Measurements from ENCODE around the gene IGF2R. TPM values are rescaled to one million over a fixed set of nuclear protein-coding genes. Genes with fewer than 3 reads are reported as not detected.

Gene IGF2R
- total and polyA plus RNA-seq, 2 of the 13 experiments (the other 11 are each of a cell fraction or from before 2014, with no cell fraction given), result 38.3 to 70.0 TPM

- TF ChIP-seq ZIK1 (CRISPR knock-in tag; IDR thresholded peaks at IDR 0.05; ENCODE audit: borderline replicate concordance, low read depth), result no peak
- no peak for TF ChIP-seq ZBTB25 (CRISPR knock-in tag; IDR thresholded peaks at IDR 0.05)
- TF ChIP-seq ZFP36L2 (CRISPR knock-in tag; IDR thresholded peaks at IDR 0.05), result no peak
- no peak for TF ChIP-seq RBAK (CRISPR knock-in tag; IDR thresholded peaks at IDR 0.05)
- TF ChIP-seq ASH2L (IDR thresholded peaks at IDR 0.05; ENCODE audit: insufficient read length, low read depth, low read length), result peak; percentile 57
- peak; percentile 49; the same call in 1 of the 2 replicates for TF ChIP-seq DRAP1 (CRISPR knock-in tag; IDR thresholded peaks at IDR 0.05)
- TF ChIP-seq RAD21 (CRISPR knock-in tag; IDR thresholded peaks at IDR 0.05), result peak; percentile 31; the same call in 1 of the 2 replicates
- 0 out of 2 replicates have a peak, but pooled peaks have one; percentile 63 for TF ChIP-seq MTA1 (CRISPR knock-in tag; IDR thresholded peaks at IDR 0.05; ENCODE audit: borderline replicate concordance)
- peak; percentile 18; the same call in 1 of the 2 replicates for TF ChIP-seq BCL3 (CRISPR knock-in tag; IDR thresholded peaks at IDR 0.05)
- peak; percentile 74 for TF ChIP-seq ZNF331 (CRISPR knock-in tag; IDR thresholded peaks at IDR 0.05)
- 0 out of 2 replicates have a peak, but pooled peaks have one; percentile 16 for TF ChIP-seq STAG1 (CRISPR knock-in tag; IDR thresholded peaks at IDR 0.05)
- peak; percentile 71 for TF ChIP-seq BORCS8-MEF2B (CRISPR knock-in tag; IDR thresholded peaks at IDR 0.05)
- TF ChIP-seq TBX2 (CRISPR knock-in tag; IDR thresholded peaks at IDR 0.05; ENCODE audit: borderline replicate concordance), result 0 out of 2 replicates have a peak, but pooled peaks have one; percentile 17
- no peak for TF ChIP-seq SP1 (IDR thresholded peaks at IDR 0.05)
- TF ChIP-seq SP1 (CRISPR knock-in tag; IDR thresholded peaks at IDR 0.05), result peak; percentile 84
- peak; percentile 90 for TF ChIP-seq PHF8 (CRISPR knock-in tag; IDR thresholded peaks at IDR 0.05)
- TF ChIP-seq BCL6 (CRISPR knock-in tag; IDR thresholded peaks at IDR 0.05), result peak; percentile 38; the same call in 1 of the 2 replicates
- 0 out of 2 replicates have a peak, but pooled peaks have one; percentile 14 for TF ChIP-seq FOSL1 (CRISPR knock-in tag; IDR thresholded peaks at IDR 0.05; ENCODE audit: borderline replicate concordance)
- peak; percentile 91 for TF ChIP-seq GABPB1 (CRISPR knock-in tag; IDR thresholded peaks at IDR 0.05)
- TF ChIP-seq KLF6 (CRISPR knock-in tag; IDR thresholded peaks at IDR 0.05), result 0 out of 2 replicates have a peak, but pooled peaks have one; percentile 34
- no peak for TF ChIP-seq SRSF4 (IDR thresholded peaks at IDR 0.05; ENCODE audit: low read depth, low read length, poor library complexity, severe bottlenecking)
- TF ChIP-seq SRF (IDR thresholded peaks at IDR 0.05; ENCODE audit: low read depth, low read length), result no peak
- peak; percentile 86 for TF ChIP-seq ZNF687 (CRISPR knock-in tag; IDR thresholded peaks at IDR 0.05)
- TF ChIP-seq POLR2AphosphoS5 (IDR thresholded peaks at IDR 0.05; ENCODE audit: low read depth, low read length), result peak; percentile 79
These were observed at the start of gene IGF2R (continued) for GRCh38 chr6:159968295-159969203.

Data from HepG2 (cell line).